Effector CD4-positive, alpha-beta T cell (primary cell): ENCODE measurements around the gene LVRN. TPM values are rescaled to one million over a fixed set of nuclear protein-coding genes. Genes with fewer than 3 reads are reported as not detected.
"Not testable (repeated sequence)": the region's sequence is repeated elsewhere in the genome, so short reads cannot be mapped to it uniquely, and the experiment has no call there.

Source experiments
- DNase-seq: peaks from one replicate; pipeline ENCODE4 v3.0.0-alpha.2; 2020
- total RNA-seq: gene quantifications from one replicate; lab custom pipeline; 2026; lab: John Stamatoyannopoulos, UW

LVRN gene
- not detected for total RNA-seq

DNA sequence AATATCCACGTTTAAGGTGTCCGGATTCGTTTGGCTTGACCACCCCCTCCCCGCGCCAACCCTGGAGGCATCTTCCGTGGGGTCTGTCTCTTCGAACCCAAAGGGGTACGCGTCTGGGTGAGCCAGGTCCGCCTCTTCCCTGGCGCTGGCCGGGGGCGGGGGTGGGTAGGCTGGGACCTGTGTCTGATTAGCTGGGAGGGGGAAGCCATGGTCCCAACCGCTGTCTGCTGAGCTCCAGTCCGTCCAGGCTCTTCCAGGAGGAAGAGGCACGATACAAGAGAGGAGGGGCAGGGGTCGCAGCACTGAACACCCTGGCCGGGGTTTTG lies at the start of gene LVRN:
Gene LVRN, plus strand, starts transcription at position 237 of the 326 bp plus-strand sequence. CDS start 143 bp downstream, outside the sequence.
- no peak for DNase-seq

DNA sequence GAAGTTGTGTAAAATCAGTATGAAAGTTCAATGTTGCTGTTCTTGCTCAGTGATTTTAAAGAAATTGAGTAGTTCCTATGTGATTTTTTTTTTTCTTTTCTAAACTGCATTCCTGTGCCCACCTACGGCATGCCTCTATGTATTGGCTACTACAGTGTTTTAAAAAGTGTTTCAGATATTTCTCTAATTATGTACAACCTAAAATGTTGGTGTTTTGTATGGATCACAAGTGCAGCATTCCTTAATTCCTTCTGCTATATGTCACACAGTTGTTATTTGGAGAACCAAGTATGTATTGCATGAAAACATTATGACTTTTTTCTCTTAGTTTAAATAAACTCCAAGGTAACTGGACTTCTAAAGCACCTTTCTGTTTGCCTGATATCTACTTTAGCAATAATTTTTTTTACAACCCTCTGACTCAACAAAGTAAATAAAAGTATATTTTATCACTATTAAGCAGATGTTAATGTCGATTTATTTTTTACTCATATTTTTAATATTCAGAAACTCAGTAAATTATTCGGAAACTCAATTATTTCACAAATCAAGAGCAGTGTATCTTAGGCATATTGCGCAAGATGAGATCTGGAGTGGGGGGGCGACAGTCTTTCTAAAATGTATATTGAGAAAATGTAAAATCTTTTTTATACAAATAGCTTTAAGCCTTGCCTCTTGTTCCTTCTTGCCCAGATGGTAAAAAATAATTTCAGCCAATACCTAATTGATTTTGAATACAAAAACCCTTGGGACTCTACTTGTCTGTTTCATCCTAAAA lies 48.5 kb upstream of the LVRN start:
- not testable (repeated sequence) for DNase-seq

- DNase-seq: no peak
These were observed 42.0 kb upstream of the LVRN start for GRCh38 chr5:115920171-115920725.

DNA sequence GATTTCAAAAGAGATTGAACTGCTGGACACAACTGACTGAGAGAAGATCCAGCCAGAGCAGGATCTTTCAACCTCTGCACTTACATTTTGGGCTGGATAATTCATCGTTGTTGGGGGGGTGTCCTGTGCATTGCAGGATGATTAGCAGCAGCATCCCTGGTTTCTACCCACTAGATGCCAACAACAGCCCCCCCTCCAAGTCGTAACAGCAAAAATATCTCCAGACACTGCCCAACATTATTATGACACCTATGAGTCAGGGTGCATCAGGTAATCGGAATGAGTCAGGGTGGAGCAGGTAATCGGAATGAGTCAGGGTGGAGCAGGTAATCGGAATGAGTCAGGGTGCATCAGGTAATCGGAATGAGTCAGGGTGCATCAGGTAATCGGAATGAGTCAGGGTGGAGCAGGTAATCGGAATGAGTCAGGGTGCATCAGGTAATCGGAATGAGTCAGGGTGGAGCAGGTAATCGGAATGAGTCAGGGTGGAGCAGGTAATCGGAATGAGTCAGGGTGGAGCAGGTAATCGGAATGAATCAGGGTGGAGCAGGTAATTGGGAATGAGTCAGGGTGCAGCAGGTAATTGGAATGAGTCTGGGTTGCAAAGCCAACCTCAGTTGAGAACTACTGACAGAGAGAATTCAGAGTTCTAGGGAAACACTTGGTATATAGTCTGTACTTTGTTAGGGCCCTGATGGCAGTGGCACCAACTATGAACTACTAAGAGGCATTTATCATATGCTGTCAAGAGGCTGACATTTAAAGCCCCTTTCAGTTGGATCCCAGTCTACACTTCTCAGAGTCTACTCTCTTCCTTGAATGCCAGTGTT lies 33.5 kb upstream of the LVRN start:
- DNase-seq: not testable (repeated sequence)

- DNase-seq: not testable (repeated sequence)
These were observed 32.1 kb upstream of the LVRN start for GRCh38 chr5:115930171-115930570.

DNA sequence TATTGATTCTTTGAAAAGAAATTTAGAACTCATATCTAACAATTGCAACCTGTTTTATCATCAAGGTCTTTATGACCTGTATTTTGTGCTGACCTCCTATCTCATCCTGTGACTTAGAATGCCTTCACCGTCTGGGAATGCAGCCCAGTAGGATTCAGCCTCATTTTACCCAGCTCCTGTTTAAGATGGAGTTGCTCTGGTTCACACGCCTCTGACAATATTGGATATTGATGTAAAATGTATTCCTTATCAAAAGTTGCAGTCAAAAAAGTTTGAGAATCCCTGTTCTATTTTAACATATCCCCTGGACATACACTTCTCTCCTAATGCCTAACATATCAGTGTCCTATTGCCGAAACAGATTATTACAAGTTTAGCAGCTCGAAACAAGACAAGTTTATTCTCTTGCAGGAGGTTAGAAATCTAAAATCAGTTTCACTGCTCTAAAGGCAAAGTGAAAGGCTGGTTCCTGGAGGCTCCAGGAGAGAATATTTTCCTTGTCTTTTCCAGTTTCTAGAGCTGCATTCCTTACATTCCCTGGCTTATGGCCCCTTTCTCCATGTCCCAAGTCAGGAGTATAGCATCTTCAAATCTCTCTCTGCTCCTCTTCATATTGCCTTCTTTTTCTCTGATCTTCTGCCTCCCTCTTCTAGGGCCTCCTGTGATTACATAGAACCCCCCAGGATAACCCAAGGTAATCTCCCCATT lies 31.5 kb upstream of the LVRN start:
- DNase-seq: no peak

DNA sequence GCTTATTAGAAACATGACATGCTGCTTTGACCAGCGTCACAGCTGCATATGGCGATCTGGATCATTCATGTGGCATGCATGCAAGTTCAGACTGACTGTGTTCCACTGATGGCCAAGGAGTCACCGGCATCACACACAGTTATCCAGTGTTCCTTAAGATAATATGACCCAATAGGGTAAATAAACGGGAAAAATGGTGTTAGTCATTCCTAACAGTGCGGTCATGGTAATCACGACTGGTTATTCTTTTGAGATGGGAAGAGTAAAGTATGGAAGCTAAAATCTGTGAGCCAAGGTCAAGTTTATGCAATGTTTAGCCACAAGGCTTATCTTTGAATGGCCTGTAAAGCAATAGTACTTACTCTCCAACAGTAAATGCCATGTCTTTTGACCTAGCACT lies 29.3 kb upstream of the LVRN start:
- no peak for DNase-seq

- no peak for DNase-seq
These were observed 27.8 kb upstream of the LVRN start for GRCh38 chr5:115934388-115934974.

DNA sequence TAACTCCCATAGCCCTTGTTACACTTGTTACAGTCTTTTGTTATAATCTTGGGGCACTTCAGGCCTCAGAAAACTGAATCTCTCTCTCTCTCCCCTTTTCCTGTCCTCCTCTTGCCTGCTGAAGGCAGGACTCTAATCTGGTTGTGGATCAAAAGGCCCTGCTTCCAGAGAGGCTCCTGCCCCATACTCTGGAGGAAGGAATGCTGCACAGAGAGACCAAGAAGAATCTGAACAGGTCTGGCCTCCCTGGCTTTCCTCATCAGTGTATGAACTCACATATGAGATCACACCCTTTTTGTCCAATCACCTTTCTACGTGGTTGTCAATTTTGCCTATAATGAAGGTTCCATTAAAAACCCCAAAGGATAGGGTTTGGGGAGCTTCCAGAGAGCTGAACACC lies 26.2 kb upstream of the LVRN start:
- no peak for DNase-seq

DNA sequence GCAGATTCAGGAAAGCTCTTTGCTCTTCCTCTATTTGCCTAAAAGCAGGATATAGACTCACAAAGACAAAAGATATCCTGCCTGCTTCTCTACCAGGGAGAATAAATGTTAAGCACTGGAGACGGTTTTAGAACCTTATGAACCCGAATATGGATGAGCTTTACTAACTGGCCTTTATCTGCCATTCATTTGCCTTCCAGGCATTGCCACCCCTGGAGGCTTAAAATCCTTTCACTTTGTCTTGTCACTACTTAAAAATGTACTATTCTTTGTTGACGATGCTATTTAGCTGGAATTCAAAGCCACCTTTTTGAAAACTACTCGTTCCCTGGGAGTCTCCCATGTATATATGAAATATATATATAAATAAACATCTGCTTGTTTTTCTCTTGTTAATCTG lies 23.2 kb upstream of the LVRN start:
- no peak for DNase-seq

- DNase-seq: no peak
These were observed 22.0 kb upstream of the LVRN start for GRCh38 chr5:115940080-115940810.

DNA sequence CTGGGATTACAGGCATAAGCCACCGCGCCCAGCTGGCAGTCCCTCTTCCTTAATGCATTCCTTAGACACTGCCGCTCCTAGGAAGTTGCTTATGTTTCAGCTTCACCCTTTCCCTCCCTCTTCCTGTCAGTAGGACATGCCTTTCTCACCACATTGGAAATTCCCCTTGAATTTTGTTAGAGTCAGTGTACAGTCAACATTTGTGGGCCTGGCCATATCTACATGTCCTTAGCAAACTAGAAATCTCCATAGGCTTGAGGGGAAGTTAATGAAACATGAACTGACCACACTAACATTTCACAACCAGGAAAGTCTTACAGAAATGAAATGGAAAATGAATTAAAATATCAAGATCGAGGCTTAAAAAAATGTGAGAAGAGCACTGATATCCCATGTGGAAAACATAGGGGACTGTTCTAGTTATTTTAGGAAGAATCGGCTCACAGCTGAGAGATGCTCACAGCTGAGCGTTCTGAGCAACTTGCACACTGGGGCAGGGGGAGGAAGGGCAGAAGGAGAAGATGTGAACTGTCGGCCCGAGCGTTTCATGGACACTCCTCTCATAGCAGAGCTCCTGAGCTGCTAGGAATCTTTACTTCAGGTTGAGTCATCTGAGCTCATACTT lies 21.1 kb upstream of the LVRN start:
- no peak for DNase-seq

DNA sequence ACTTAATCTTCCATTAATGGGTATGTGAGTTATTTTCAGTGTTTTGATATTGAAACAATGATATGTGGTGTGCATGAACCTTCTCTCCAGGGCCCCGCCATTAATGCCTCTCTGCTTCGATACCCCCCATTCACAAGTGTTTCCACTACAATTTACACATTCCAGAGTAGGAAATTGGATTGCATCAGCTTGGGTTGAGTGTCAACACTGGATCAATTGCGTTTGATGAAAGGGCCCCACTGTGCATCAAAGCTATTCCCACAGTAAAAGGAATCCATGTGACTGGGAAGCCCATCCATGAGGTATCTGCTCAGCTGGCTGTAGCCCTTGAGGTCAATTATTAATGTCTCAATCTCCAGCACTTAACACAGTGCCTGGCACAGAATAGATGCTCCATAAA lies 17.8 kb upstream of the LVRN start:
- DNase-seq: no peak

DNA sequence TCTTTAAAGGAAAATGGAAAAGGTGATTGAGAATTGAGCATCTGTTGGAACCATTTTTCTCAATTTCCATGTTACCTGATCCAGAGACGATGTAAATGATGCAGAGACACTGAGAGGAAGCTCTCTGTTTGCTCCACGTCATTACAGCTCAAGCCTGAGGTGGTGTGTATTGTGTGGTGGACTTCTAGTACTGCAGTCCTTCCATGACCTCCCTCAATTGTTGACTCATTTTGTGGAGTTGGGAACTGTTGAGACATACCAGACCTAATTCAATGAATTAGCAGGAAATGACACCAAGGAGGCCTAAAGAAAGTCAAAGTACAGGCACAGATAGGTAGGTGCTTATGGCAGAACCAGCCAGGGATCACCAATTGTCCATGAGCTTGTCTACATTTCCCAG lies 15.6 kb upstream of the LVRN start:
- DNase-seq: no peak

GRCh38 chr5:115947260-115947659 lies 15.0 kb upstream of the LVRN start:
- no peak for DNase-seq

- DNase-seq: no peak
These were observed 14.2 kb upstream of the LVRN start for GRCh38 chr5:115948091-115948534.

DNA sequence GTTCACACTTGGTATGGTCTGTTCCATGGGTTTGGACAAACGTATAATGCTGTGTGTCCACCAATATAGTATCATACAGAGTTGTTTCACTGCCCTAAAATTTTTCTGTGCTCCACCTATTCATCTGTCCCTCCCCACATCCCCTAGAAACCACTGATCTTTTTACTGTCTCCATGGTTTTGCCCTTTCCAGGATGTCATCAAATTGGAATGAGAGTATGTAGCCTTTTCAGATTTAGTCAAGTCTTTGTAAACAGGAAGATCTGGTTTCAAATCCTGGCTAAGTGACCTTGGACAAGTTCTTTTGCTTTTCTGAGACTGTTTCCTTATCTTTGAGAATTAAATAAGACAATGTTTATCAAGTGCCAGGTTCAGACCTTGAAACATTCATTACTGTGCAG lies 13.2 kb upstream of the LVRN start:
- no peak for DNase-seq

GRCh38 chr5:115952588-115952987 lies 9.7 kb upstream of the LVRN start:
- DNase-seq: no peak

DNA sequence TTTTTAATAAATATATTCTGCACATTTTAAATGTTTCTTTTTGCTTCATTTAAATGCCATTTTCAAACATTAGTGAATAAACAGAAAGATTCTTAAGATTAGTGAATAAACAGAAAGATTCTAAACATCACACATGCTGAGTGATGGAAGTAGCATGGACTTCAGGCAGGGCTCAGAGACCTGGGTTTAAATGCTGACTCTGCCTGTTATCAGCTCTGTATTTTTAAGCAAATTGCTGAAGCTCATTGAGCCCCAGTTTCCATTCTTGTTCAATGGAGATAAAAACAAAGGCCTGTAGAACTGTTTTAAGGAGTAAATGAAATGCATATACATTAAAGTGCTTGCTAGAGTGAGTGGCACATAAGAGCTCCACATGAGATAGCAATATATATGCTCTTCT lies 8.1 kb upstream of the LVRN start:
- DNase-seq: no peak

DNA sequence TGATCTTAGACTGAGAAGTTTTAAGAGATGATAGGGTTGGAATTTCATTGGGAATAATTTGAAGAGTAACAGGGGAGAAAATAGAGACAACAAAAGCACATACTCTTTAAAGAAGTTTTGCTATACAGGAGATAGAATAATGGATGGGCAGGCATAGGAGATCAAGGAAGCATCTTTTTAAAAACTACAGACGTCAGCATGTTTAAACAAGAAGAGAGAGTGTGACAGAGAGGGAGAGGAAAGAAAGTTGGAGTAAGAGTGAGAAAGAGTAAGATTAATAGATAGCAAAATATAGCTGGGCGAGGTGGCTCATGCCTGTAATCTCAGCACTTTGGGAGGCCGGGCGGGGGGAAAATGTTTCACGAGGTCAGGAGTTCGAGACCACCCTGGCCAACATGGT lies 5.3 kb upstream of the LVRN start:
- no peak for DNase-seq

GRCh38 chr5:115961381-115962238 lies 665 bp upstream of the LVRN start:
- no peak for DNase-seq
